Stimulated activated CD4-positive, alpha-beta T cell treated with anti-CD3 and anti-CD28 coated beads, TNF-alpha, amount 100 ng/mL, for 4 hours (primary cell): ENCODE results near the gene CLEC16A.

Experiments used
- DNase-seq, 3 experiments: peaks; one replicate each; pipeline ENCODE4 v3.0.0-alpha.2; 2020; ENCODE audit warnings: low read depth in 3 of 3

Gene CLEC16A

GRCh38 chr16:11175787-11176341 is 231.5 kb downstream of the CLEC16A start:
- peak in 1 of 3 experiments; percentile 3 for DNase-seq

GRCh38 chr16:11177578-11178160 is 233.3 kb downstream of the CLEC16A start:
- DNase-seq = no peak

- DNase-seq = no peak
Observed at GRCh38 chr16:11178424-11178823, 234.1 kb downstream of the CLEC16A start.

- no peak for DNase-seq
Observed at GRCh38 chr16:11179574-11179973, 235.2 kb downstream of the CLEC16A start.

- DNase-seq = no peak
Observed at GRCh38 chr16:11180489-11180888, 236.1 kb downstream of the CLEC16A start.

GRCh38 chr16:11181242-11181898 is 237.0 kb downstream of the CLEC16A start:
- DNase-seq = no peak

- DNase-seq = no peak
Observed at GRCh38 chr16:11181899-11182279, 237.5 kb downstream of the CLEC16A start.

GRCh38 chr16:11182411-11182810 is 238.0 kb downstream of the CLEC16A start:
- no peak for DNase-seq

GRCh38 chr16:11183035-11183812 is 238.9 kb downstream of the CLEC16A start:
- DNase-seq = no peak

- no peak for DNase-seq
Observed at GRCh38 chr16:11183951-11184350, 239.6 kb downstream of the CLEC16A start.

GRCh38 chr16:11187522-11188023 is 243.2 kb downstream of the CLEC16A start:
- DNase-seq = no peak

- no peak for DNase-seq
Observed at GRCh38 chr16:11188801-11189740, 244.7 kb downstream of the CLEC16A start.

- DNase-seq = no peak
Observed at GRCh38 chr16:11190588-11191560, 246.5 kb downstream of the CLEC16A start.

GRCh38 chr16:11191665-11192064 is 247.3 kb downstream of the CLEC16A start:
- DNase-seq = no peak

- no peak for DNase-seq
Observed at GRCh38 chr16:11193494-11193893, 249.1 kb downstream of the CLEC16A start.

- no peak for DNase-seq
Observed at GRCh38 chr16:11194913-11195312, 250.5 kb downstream of the CLEC16A start.

GRCh38 chr16:11196286-11196828 is 252.0 kb downstream of the CLEC16A start:
- DNase-seq = no peak

- DNase-seq = no peak
Observed at GRCh38 chr16:11198375-11198774, 254.0 kb downstream of the CLEC16A start.

GRCh38 chr16:11198828-11199227 is 254.5 kb downstream of the CLEC16A start:
- DNase-seq = no peak

GRCh38 chr16:11200592-11200991 is 256.2 kb downstream of the CLEC16A start:
- DNase-seq = no peak
